CD4-positive, alpha-beta T cell treated with Interleukin-2 at 100 ng/mL for 4 hours (primary cell): ENCODE results near the gene IKBKG.
"Not testable (repeated sequence)": the region's sequence is repeated elsewhere in the genome, so short reads cannot be mapped to it uniquely, and the experiment has no call there.

ENCODE experiments used
- DNase-seq: peaks from one replicate; pipeline ENCODE4 v3.0.0-alpha.2; 2020; ENCODE audit warnings: low spot score

IKBKG gene

GRCh38 chrX:154547245-154548027 is at the start of gene IKBKG:
Gene IKBKG, plus strand, starts transcription at chrX:154547620. Its CDS starts 4,383 bp downstream, at chrX:154552003.
- peak; percentile 90 for DNase-seq

- not testable (repeated sequence) for DNase-seq
Observed at GRCh38 chrX:154501423-154501822, 46.0 kb upstream of the IKBKG start.

GRCh38 chrX:154502098-154502497 is 45.3 kb upstream of the IKBKG start:
- no peak for DNase-seq

- DNase-seq: no peak
Observed at GRCh38 chrX:154502989-154503388, 44.4 kb upstream of the IKBKG start.

- DNase-seq: no peak
Observed at GRCh38 chrX:154505734-154506133, 41.7 kb upstream of the IKBKG start.

GRCh38 chrX:154506483-154507332 is 40.7 kb upstream of the IKBKG start:
- DNase-seq: no peak

- DNase-seq: no peak
Observed at GRCh38 chrX:154507673-154508383, 39.6 kb upstream of the IKBKG start.

- no peak for DNase-seq
Observed at GRCh38 chrX:154508384-154508745, 39.1 kb upstream of the IKBKG start.

- no peak for DNase-seq
Observed at GRCh38 chrX:154509455-154509854, 38.0 kb upstream of the IKBKG start.

GRCh38 chrX:154511761-154512160 is 35.7 kb upstream of the IKBKG start:
- DNase-seq: no peak

- DNase-seq: no peak
Observed at GRCh38 chrX:154512879-154513553, 34.4 kb upstream of the IKBKG start.

- DNase-seq: no peak
Observed at GRCh38 chrX:154513716-154514115, 33.7 kb upstream of the IKBKG start.

- peak; percentile 24 for DNase-seq
Observed at GRCh38 chrX:154515090-154515965, 32.1 kb upstream of the IKBKG start.

- DNase-seq: peak; percentile 92
Observed at GRCh38 chrX:154515966-154516655, 31.3 kb upstream of the IKBKG start, which contains the start of gene FAM3A. Gene FAM3A, minus strand, starts transcription at chrX:154516232. Its CDS starts 460 bp downstream, at chrX:154515772.

- peak; percentile 12 for DNase-seq
Observed at GRCh38 chrX:154516656-154517100, 30.7 kb upstream of the IKBKG start.

GRCh38 chrX:154517101-154517781 is 30.2 kb upstream of the IKBKG start:
- DNase-seq: no peak

GRCh38 chrX:154519389-154519788 is 28.0 kb upstream of the IKBKG start:
- no peak for DNase-seq

- no peak for DNase-seq
Observed at GRCh38 chrX:154525606-154526490, 21.6 kb upstream of the IKBKG start.
